ENCODE measurements around the gene ATOSA.

The ATOSA gene

GRCh38 chr15:52653431-52653964 lies 25.7 kb downstream of the ATOSA start:
- TF ChIP-seq CTCF (conservative IDR thresholded peaks at IDR 0.05; ENCODE audit: low read depth, low read length), result no peak
- DNase-seq (ENCODE audit: low read depth), result peak; percentile 99
- H3K4me3 ChIP-seq (ENCODE audit: low read length), result no peak overlapping the region

- H3K4me3 ChIP-seq (ENCODE audit: low read length), result no peak overlapping the region
- no peak for DNase-seq (ENCODE audit: low read depth)
- TF ChIP-seq CTCF (conservative IDR thresholded peaks at IDR 0.05; ENCODE audit: low read depth, low read length), result no peak
These were observed 26.2 kb downstream of the ATOSA start for GRCh38 chr15:52652984-52653383.

GRCh38 chr15:52652286-52652685 lies 26.9 kb downstream of the ATOSA start:
- TF ChIP-seq CTCF (conservative IDR thresholded peaks at IDR 0.05; ENCODE audit: low read depth, low read length), result no peak
- H3K4me3 ChIP-seq (ENCODE audit: low read length), result no peak overlapping the region
- DNase-seq (ENCODE audit: low read depth), result no peak

DNA sequence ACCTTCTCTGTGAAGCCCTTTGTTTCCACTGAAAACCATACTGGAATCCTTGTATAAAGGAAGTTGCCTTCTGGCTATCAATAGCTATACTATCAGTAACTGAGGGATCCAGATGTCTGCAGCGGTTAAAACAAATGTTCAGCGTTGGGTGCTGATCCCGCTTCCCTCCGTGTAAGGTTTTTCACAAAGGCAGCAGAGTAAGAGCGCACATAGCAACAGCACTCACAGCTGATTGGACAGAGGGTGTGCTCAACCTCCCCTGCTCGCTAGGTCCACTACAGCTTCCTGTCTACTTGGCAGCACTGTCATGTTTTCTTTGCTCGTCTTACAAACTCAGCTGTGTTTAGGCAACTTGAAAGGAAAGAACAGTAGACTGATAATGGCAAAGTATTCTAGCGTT lies 27.3 kb downstream of the ATOSA start:
- peak overlapping the region; percentile 44 for H3K4me3 ChIP-seq (ENCODE audit: low read length)
- DNase-seq (ENCODE audit: low read depth), result peak; percentile 77
- no peak for TF ChIP-seq CTCF (conservative IDR thresholded peaks at IDR 0.05; ENCODE audit: low read depth, low read length)

GRCh38 chr15:52651114-52651513 lies 28.1 kb downstream of the ATOSA start:
- DNase-seq (ENCODE audit: low read depth), result peak; percentile 36
- no peak overlapping the region for H3K4me3 ChIP-seq (ENCODE audit: low read length)
- no peak for TF ChIP-seq CTCF (conservative IDR thresholded peaks at IDR 0.05; ENCODE audit: low read depth, low read length)

DNA sequence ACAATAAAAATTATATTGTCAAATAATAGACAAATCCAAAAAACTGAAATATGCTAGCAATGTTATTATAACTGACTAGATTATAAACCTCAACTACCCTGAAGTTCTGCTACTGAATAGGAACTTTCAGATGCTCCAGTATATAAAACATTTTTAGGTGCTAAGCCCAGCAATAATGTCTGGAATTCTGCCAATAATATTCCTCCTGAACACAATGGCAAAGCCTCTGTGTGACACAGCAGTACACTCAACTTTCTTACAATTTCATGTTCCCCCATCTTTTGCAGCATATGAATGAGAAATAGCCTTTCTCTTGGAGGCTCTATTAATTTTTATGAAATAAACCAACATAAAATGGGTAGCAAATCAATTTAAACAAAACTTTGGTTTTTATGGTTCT lies 29.5 kb downstream of the ATOSA start:
- DNase-seq (ENCODE audit: low read depth), result peak; percentile 40
- no peak for TF ChIP-seq CTCF (conservative IDR thresholded peaks at IDR 0.05; ENCODE audit: low read depth, low read length)
- H3K4me3 ChIP-seq (ENCODE audit: low read length), result no peak overlapping the region

- no peak overlapping the region for H3K4me3 ChIP-seq (ENCODE audit: low read length)
- no peak for TF ChIP-seq CTCF (conservative IDR thresholded peaks at IDR 0.05; ENCODE audit: low read depth, low read length)
- no peak for DNase-seq (ENCODE audit: low read depth)
These were observed 33.3 kb downstream of the ATOSA start for GRCh38 chr15:52645916-52646315.
